Brain microvascular endothelial cell (primary cell): ENCODE data around the gene WASF3.

Experiments
- DNase-seq: peaks from one replicate; pipeline ENCODE4 v3.0.0-alpha.2; 2020
- H3K27ac ChIP-seq: fragments of 250-450 bp; sonication (Bioruptor Pico); 2 replicates; pipeline ENCODE4 v1.5.1; 2020; ENCODE audit warnings: mild to moderate bottlenecking, moderate library complexity
- H3K27me3 ChIP-seq: fragments of 250-450 bp; sonication (Bioruptor Pico); replicated peaks from 2 replicates; pipeline ENCODE4 v1.5.1; 2020; ENCODE audit warnings: mild to moderate bottlenecking
- H3K36me3 ChIP-seq: fragments of 250-450 bp; sonication (Bioruptor Pico); replicated peaks from 2 replicates; pipeline ENCODE4 v1.5.1; 2020; ENCODE audit warnings: mild to moderate bottlenecking
- H3K4me3 ChIP-seq: 2 replicates; pipeline ENCODE4 v1.5.1; 2011; ENCODE audit warnings: low read depth, mild to moderate bottlenecking, control low read depth, low read length, moderate library complexity
- CTCF ChIP-seq: IDR thresholded peaks from 2 replicates; pipeline ENCODE4 v1.5.1; 2011; ENCODE audit warnings: low read depth, mild to moderate bottlenecking, moderate library complexity, low read length, control low read depth, inconsistent platforms; ENCODE audit errors: missing control alignments
- in situ Hi-C: cut with HindIII; loops from 2 replicates; pipeline ENCODE4 v1.10.0; 2017; ENCODE audit warnings: low sequenced_read_pairs, low pct_ligation_motif_present

WASF3 gene

GRCh38 chr13:26616126-26616525 lies 58.6 kb downstream of the WASF3 start:
- Histone ChIP-seq H3K4me3 (no peak overlapping the region), H3K36me3 (no peaks in the 10 kb centered on the region), H3K27ac (no peak overlapping the region), H3K27me3 (no peaks in the 10 kb centered on the region)
- no peak for DNase-seq
- no peak for TF ChIP-seq CTCF
- in situ Hi-C loops = no loop called here

- no peaks in the 10 kb centered on the region for H3K27me3 ChIP-seq
- TF ChIP-seq CTCF = no peak
- in situ Hi-C loops = no loop called here
- H3K27ac ChIP-seq = no peak overlapping the region
- DNase-seq = no peak
- no peaks in the 10 kb centered on the region for H3K36me3 ChIP-seq
- no peak overlapping the region for H3K4me3 ChIP-seq
Measured at GRCh38 chr13:26618726-26619125, 61.2 kb downstream of the WASF3 start.

- no peak for TF ChIP-seq CTCF
- H3K4me3 ChIP-seq = no peak overlapping the region
- no peaks in the 10 kb centered on the region for H3K27me3 ChIP-seq
- peak; percentile 80 for DNase-seq
- H3K27ac ChIP-seq = no peak overlapping the region
- no peaks in the 10 kb centered on the region for H3K36me3 ChIP-seq
- in situ Hi-C loops = no loop called here
Measured at GRCh38 chr13:26619358-26619757, 61.9 kb downstream of the WASF3 start.

- no peak overlapping the region for H3K27ac ChIP-seq
- H3K36me3 ChIP-seq = no peaks in the 10 kb centered on the region
- TF ChIP-seq CTCF = no peak
- H3K4me3 ChIP-seq = no peak overlapping the region
- in situ Hi-C loops = no loop called here
- H3K27me3 ChIP-seq = no peaks in the 10 kb centered on the region
- DNase-seq = no peak
Measured at GRCh38 chr13:26621731-26622401, 64.4 kb downstream of the WASF3 start.

GRCh38 chr13:26623125-26623524 lies 65.6 kb downstream of the WASF3 start:
- no peak overlapping the region for H3K4me3 ChIP-seq
- H3K27ac ChIP-seq = no peak overlapping the region
- no peaks in the 10 kb centered on the region for H3K27me3 ChIP-seq
- no peak for DNase-seq
- in situ Hi-C loops = no loop called here
- no peaks in the 10 kb centered on the region for H3K36me3 ChIP-seq
- no peak for TF ChIP-seq CTCF

- DNase-seq = no peak
- H3K27ac ChIP-seq = no peak overlapping the region
- no peaks in the 10 kb centered on the region for H3K36me3 ChIP-seq
- H3K27me3 ChIP-seq = no peaks in the 10 kb centered on the region
- no peak for TF ChIP-seq CTCF
- H3K4me3 ChIP-seq = no peak overlapping the region
- in situ Hi-C loops = no loop called here
Measured at GRCh38 chr13:26624572-26624971, 67.1 kb downstream of the WASF3 start.
